ENCODE measurements around the gene SYNDIG1L. TPM values are rescaled to one million over a fixed set of nuclear protein-coding genes. Genes with fewer than 3 reads are reported as not detected.
A peak's percentile ranks its signal among the peaks of the same experiment; 100 is the strongest.

Gene SYNDIG1L
- total RNA-seq, 4 donors from 2014 or later: 0.13 to 0.69 (median 0.33) TPM

GRCh38 chr14:74407021-74407800 is 18.8 kb downstream of the SYNDIG1L start:
- H3K4me3 ChIP-seq (ENCODE audit: low read depth, poor library complexity, severe bottlenecking): no peak overlapping the region
- DNase-seq (ENCODE audit: low spot score in 2 of 2): no peak
- no peak for TF ChIP-seq CTCF (IDR thresholded peaks at IDR 0.05)
- TF ChIP-seq POLR2A (IDR thresholded peaks at IDR 0.05): no peak
- intact Hi-C loops (cut with DNase I; ENCODE audit: low total_unique reads): no loop called here
- 89% methylated on average over 11 to 17 of the region's 17 CpGs for WGBS, 2 donors

- intact Hi-C loops (cut with DNase I; ENCODE audit: low total_unique reads): no loop called here
- TF ChIP-seq POLR2A (IDR thresholded peaks at IDR 0.05) (no peak), CTCF (IDR thresholded peaks at IDR 0.05) (no peak)
- no peak overlapping the region for H3K4me3 ChIP-seq (ENCODE audit: low read depth, poor library complexity, severe bottlenecking)
- WGBS, 2 donors: 79 to 85% methylated on average over 4 of the region's 4 CpGs
- DNase-seq (ENCODE audit: low spot score in 2 of 2): no peak
Observed at GRCh38 chr14:74405663-74406062, 20.3 kb downstream of the SYNDIG1L start.

GRCh38 chr14:74404435-74404834 is 21.6 kb downstream of the SYNDIG1L start:
- DNase-seq (ENCODE audit: low spot score in 2 of 2): peak in 1 of 2 donors; percentile 36
- intact Hi-C loops (cut with DNase I; ENCODE audit: low total_unique reads): no loop called here
- TF ChIP-seq CTCF (IDR thresholded peaks at IDR 0.05): no peak
- TF ChIP-seq POLR2A (IDR thresholded peaks at IDR 0.05): no peak
- 75% methylated on average over 7 of the region's 7 CpGs for WGBS, 2 donors
- no peak overlapping the region for H3K4me3 ChIP-seq (ENCODE audit: low read depth, poor library complexity, severe bottlenecking)

GRCh38 chr14:74403619-74404417 is 22.2 kb downstream of the SYNDIG1L start:
- intact Hi-C loops (cut with DNase I; ENCODE audit: low total_unique reads): no loop called here
- WGBS, 2 donors: 87 to 88% methylated on average over 12 of the region's 12 CpGs
- peak in 1 of 2 donors; percentile 82 for DNase-seq (ENCODE audit: low spot score in 2 of 2)
- H3K4me3 ChIP-seq (ENCODE audit: low read depth, poor library complexity, severe bottlenecking): no peak overlapping the region
- TF ChIP-seq POLR2A (IDR thresholded peaks at IDR 0.05): no peak
- TF ChIP-seq CTCF (IDR thresholded peaks at IDR 0.05): no peak

- intact Hi-C loops (cut with DNase I; ENCODE audit: low total_unique reads): no loop called here
- 58 to 66% methylated on average over 9 of the region's 10 CpGs for WGBS, 2 donors
- peak in 1 of 2 donors; percentile 66 for DNase-seq (ENCODE audit: low spot score in 2 of 2)
- TF ChIP-seq CTCF (IDR thresholded peaks at IDR 0.05) (no peak), POLR2A (IDR thresholded peaks at IDR 0.05) (no peak)
- H3K4me3 ChIP-seq (ENCODE audit: low read depth, poor library complexity, severe bottlenecking): no peak overlapping the region
Observed at GRCh38 chr14:74402401-74403251, 23.4 kb downstream of the SYNDIG1L start.

Data from lower leg skin (tissue), 4 donors.